Measurements from ENCODE around the gene SMDT1. TPM values are rescaled to one million over a fixed set of nuclear protein-coding genes. Genes with fewer than 3 reads are reported as not detected.

The SMDT1 gene
- polyA plus RNA-seq, 2 of the 4 experiments (the other 2 are of a cell fraction): 25.3 to 27.1 TPM

DNA sequence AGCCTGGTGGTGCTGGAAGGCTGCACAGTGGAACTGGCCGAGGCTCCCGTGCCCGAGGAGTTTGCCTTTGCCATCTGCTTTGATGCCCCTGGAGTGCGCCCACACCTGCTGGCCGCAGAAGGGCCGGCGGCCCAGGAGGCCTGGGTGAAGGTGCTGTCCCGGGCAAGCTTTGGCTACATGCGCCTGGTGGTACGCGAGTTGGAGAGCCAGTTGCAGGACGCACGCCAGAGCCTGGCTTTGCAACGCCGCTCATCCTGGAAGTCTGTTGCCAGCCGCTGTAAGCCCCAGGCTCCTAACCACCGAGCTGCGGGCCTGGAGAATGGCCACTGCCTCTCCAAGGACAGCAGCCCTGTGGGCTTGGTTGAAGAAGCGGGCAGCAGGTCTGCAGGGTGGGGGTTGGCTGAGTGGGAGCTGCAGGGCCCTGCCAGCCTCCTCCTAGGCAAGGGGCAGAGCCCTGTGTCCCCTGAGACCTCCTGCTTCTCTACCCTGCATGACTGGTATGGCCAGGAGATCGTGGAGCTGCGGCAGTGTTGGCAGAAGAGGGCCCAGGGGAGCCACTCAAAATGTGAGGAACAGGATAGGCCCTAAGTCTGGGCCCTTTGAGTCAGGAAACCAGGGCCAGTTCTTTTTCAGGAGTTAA lies 1.9 kb upstream of the SMDT1 start:
- TF ChIP-seq, protein P1, sequence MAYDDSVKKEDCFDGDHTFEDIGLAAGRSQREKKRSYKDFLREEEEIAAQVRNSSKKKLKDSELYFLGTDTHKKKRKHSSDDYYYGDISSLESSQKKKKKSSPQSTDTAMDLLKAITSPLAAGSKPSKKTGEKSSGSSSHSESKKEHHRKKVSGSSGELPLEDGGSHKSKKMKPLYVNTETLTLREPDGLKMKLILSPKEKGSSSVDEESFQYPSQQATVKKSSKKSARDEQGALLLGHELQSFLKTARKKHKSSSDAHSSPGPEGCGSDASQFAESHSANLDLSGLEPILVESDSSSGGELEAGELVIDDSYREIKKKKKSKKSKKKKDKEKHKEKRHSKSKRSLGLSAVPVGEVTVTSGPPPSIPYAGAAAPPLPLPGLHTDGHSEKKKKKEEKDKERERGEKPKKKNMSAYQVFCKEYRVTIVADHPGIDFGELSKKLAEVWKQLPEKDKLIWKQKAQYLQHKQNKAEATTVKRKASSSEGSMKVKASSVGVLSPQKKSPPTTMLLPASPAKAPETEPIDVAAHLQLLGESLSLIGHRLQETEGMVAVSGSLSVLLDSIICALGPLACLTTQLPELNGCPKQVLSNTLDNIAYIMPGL (CRISPR knock-in tag; IDR thresholded peaks at IDR 0.05; ENCODE audit: borderline replicate concordance): no peak
- TF ChIP-seq, protein P2, sequence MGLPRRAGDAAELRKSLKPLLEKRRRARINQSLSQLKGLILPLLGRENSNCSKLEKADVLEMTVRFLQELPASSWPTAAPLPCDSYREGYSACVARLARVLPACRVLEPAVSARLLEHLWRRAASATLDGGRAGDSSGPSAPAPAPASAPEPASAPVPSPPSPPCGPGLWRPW (IDR thresholded peaks at IDR 0.05): no peak
- no peak for TF ChIP-seq ZC3H11A (IDR thresholded peaks at IDR 0.05)
- H3K9me3 ChIP-seq: peaks cover 7% of the 10 kb centered on the region; the same call in 1 of the 3 replicates
- ChIA-PET CTCF (interaction anchor here (4.4 kb wide), 1 partner anchor 13 kb away, joined by 23 read pairs; the partner anchor contains the start of gene NDUFA6), POLR2A (no interaction called here)
- 100% methylated on average over 2 of the region's 21 CpGs for WGBS (ENCODE audit: missing lambda C conversion rate)
- DNase-seq (ENCODE audit: low read depth in 1 of 2, low spot score in 1 of 2) (no peak), FAIRE-seq (no peak), ATAC-seq (no peak)
- no peak overlapping the region for H3K4me2 ChIP-seq
- peaks cover 3% of the 10 kb centered on the region; the same call in 1 of the 3 replicates for H3K4me1 ChIP-seq
- H3K27ac ChIP-seq: no peak overlapping the region
- no peak overlapping the region for H3K4me3 ChIP-seq

DNA sequence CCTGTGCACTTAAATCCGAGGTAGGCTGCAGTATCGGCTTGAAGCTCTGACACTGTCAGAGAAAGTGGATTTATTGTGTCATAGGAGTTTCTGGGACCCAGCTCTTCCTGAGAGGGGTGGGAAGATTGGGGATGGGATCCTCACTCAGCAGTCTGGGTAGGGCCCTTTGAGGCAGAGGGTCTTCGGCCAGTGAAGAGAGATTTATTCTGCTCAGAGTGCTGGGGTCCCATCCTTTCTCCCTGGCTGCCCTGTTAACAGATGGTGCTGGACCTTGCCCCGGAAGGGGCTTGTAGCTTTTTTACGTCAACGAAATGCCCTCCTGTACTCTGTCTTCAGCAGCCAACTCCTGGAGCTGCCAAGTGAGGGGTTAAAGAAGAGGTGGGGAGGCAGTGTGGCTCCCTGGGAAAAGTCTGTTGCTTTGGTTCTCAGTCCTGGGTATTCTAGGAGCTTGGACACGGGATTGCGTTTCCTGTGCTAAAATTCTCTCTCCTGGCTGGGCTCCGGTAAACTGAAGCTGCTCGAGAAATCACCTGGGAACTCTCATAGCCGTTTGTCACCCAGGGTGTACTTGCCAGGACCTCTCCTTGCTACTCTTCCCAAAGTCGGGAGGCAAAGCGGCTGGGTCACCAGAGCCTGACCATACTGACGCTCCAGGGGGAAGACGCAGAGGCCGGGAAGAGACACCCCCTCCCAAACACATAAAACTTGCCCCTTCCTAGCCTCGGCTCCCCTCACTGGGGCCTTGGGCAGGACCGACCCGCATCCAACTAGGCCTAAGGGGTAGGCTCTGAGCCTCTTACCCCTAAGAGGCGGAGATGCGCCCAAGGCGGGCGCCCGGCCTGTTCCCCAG lies 806 bp upstream of the SMDT1 start:
- ChIA-PET CTCF (interaction anchor here (1.0 to 4.4 kb wide), 4 partner anchors 12 to 366 kb away, joined by 4 to 23 read pairs (median 5); partner anchors contain the start of gene NDUFA6), POLR2A (interaction anchor here (1.0 to 1.7 kb wide), 3 partner anchors 12 to 366 kb away, joined by 3 to 18 read pairs (median 5); partner anchors contain the start of genes NDUFA6 and WBP2NL)
- Histone ChIP-seq H3K27ac (peak overlapping the region; percentile 85 to 92), H3K4me3 (peak overlapping the region; percentile 62), H3K4me2 (peak overlapping the region; percentile 74), H3K4me1 (peaks cover 3% of the 10 kb centered on the region; the same call in 1 of the 3 replicates), H3K9me3 (peaks cover 7% of the 10 kb centered on the region; the same call in 1 of the 3 replicates)
- no peak for DNase-seq (ENCODE audit: low read depth in 1 of 2, low spot score in 1 of 2)
- peak in 1 of 2 experiments; percentile 2; a peak in 2 of 6 replicates for ATAC-seq
- no peak for FAIRE-seq
- TF ChIP-seq CEBPB (IDR thresholded peaks at IDR 0.05) (no peak), HDAC2 (IDR thresholded peaks at IDR 0.05) (no peak), FOSL2 (IDR thresholded peaks at IDR 0.05) (no peak), FOSL2 (CRISPR knock-in tag; IDR thresholded peaks at IDR 0.05) (no peak), ESRRA (IDR thresholded peaks at IDR 0.05; ENCODE audit: borderline replicate concordance, low read length) (no peak), HEYL (CRISPR knock-in tag; IDR thresholded peaks at IDR 0.05) (no peak), JUN (IDR thresholded peaks at IDR 0.05) (no peak), CHD4 (IDR thresholded peaks at IDR 0.05; ENCODE audit: borderline replicate concordance) (no peak), GATA3 (IDR thresholded peaks at IDR 0.05; ENCODE audit: borderline replicate concordance) (no peak), PHF8 (IDR thresholded peaks at IDR 0.05; ENCODE audit: borderline replicate concordance, low read depth) (no peak)
- TF ChIP-seq, protein P3, sequence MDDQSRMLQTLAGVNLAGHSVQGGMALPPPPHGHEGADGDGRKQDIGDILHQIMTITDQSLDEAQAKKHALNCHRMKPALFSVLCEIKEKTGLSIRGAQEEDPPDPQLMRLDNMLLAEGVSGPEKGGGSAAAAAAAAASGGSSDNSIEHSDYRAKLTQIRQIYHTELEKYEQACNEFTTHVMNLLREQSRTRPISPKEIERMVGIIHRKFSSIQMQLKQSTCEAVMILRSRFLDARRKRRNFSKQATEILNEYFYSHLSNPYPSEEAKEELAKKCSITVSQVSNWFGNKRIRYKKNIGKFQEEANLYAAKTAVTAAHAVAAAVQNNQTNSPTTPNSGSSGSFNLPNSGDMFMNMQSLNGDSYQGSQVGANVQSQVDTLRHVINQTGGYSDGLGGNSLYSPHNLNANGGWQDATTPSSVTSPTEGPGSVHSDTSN (IDR thresholded peaks at IDR 0.05): no peak
- TF ChIP-seq, protein P2 (IDR thresholded peaks at IDR 0.05): no peak
- 92% methylated on average over 18 of the region's 24 CpGs for WGBS (ENCODE audit: missing lambda C conversion rate)

DNA sequence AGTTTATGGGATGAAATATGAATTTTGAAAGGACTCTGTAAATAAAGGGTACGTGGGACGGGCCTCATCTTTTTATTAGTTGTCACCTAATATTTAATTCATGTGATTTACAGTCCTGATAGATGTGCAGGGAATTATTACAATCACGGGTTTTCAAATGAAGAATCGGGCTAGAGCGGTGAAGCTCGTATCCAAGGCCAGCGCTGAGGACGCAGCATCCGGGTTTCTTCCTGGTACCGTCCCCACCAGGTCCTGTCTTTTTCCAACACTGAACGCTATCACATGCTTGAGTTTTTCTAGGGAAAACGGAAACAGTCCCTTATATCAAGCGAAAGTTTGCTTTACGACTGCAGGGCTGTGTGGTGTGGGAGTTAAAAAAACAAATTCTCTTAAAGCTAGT lies 787 bp downstream of the SMDT1 start:
- ChIA-PET POLR2A (interaction anchor here (1.7 kb wide), 1 partner anchor 82 kb away, joined by 5 read pairs; the partner anchor contains the start of gene WBP2NL), CTCF (interaction anchor here (0.7 to 4.4 kb wide), 4 partner anchors 10 to 383 kb away, joined by 3 to 23 read pairs (median 4); partner anchors contain the start of gene NDUFA6)
- no peak for ATAC-seq
- peaks cover 6% of the 10 kb centered on the region; the same call in 1 of the 3 replicates for H3K9me3 ChIP-seq
- H3K4me1 ChIP-seq: peaks cover 3% of the 10 kb centered on the region; the same call in 1 of the 3 replicates
- peak overlapping the region; percentile 85 to 92 for H3K27ac ChIP-seq
- peak overlapping the region; percentile 62 for H3K4me3 ChIP-seq
- no peak for TF ChIP-seq KDM1A (IDR thresholded peaks at IDR 0.05; ENCODE audit: low read depth)
- 29% methylated on average over 14 of the region's 14 CpGs for WGBS (ENCODE audit: missing lambda C conversion rate)
- FAIRE-seq: no peak
- peak overlapping the region; percentile 74 for H3K4me2 ChIP-seq
- peak in 1 of 2 experiments; percentile 5 for DNase-seq (ENCODE audit: low read depth in 1 of 2, low spot score in 1 of 2)
